Measurements from ENCODE around the gene TIMM10B.
A peak's percentile ranks its signal among the peaks of the same experiment; 100 is the strongest.

The TIMM10B gene

GRCh38 chr11:6481012-6481923 is at the start of gene TIMM10B, which contains the start of gene ARFIP2:
TIMM10B (plus strand) TSS chr11:6481501; CDS start chr11:6481517, 16 bp downstream.
ARFIP2 (minus strand) TSS chr11:6481331; CDS start chr11:6480421, 910 bp downstream.
- peak; percentile 97 for DNase-seq

- no peak for DNase-seq
Observed at GRCh38 chr11:6431861-6432260, 49.4 kb upstream of the TIMM10B start.

- DNase-seq, result no peak
Observed at GRCh38 chr11:6433998-6434660, 47.2 kb upstream of the TIMM10B start.

- no peak for DNase-seq
Observed at GRCh38 chr11:6437423-6437822, 43.9 kb upstream of the TIMM10B start.

GRCh38 chr11:6437993-6438392 is 43.3 kb upstream of the TIMM10B start:
- no peak for DNase-seq

- peak; percentile 76 for DNase-seq
Observed at GRCh38 chr11:6438979-6439571, 42.2 kb upstream of the TIMM10B start.

- no peak for DNase-seq
Observed at GRCh38 chr11:6440906-6441358, 40.4 kb upstream of the TIMM10B start, which contains the start of gene HPX. HPX (minus strand) TSS chr11:6440987; CDS start chr11:6440963, 24 bp downstream.

GRCh38 chr11:6442441-6442840 is 38.9 kb upstream of the TIMM10B start:
- DNase-seq, result no peak

GRCh38 chr11:6443269-6444003 is 37.9 kb upstream of the TIMM10B start:
- peak; percentile 36 for DNase-seq

- DNase-seq, result no peak
Observed at GRCh38 chr11:6448574-6448973, 32.7 kb upstream of the TIMM10B start.

GRCh38 chr11:6452219-6452618 is 29.1 kb upstream of the TIMM10B start:
- DNase-seq, result no peak

GRCh38 chr11:6453152-6453551 is 28.1 kb upstream of the TIMM10B start:
- no peak for DNase-seq

- peak; percentile 69 for DNase-seq
Observed at GRCh38 chr11:6455070-6455469, 26.2 kb upstream of the TIMM10B start.

- DNase-seq, result no peak
Observed at GRCh38 chr11:6456361-6457073, 24.8 kb upstream of the TIMM10B start.

- no peak for DNase-seq
Observed at GRCh38 chr11:6457581-6458320, 23.6 kb upstream of the TIMM10B start.

- DNase-seq, result no peak
Observed at GRCh38 chr11:6458352-6459098, 22.8 kb upstream of the TIMM10B start.

- DNase-seq, result no peak
Observed at GRCh38 chr11:6459099-6459450, 22.2 kb upstream of the TIMM10B start.

- peak; percentile 52 for DNase-seq
Observed at GRCh38 chr11:6468712-6469495, 12.4 kb upstream of the TIMM10B start.

- no peak for DNase-seq
Observed at GRCh38 chr11:6469599-6469998, 11.7 kb upstream of the TIMM10B start.

GRCh38 chr11:6472934-6473333 is 8.4 kb upstream of the TIMM10B start:
- DNase-seq, result no peak

All from NCI-H1105 treated with DMSO at 0.1 percent for 48 hours (cell line).